B cell (primary cell): ENCODE data around the gene TEX28. TPM values are rescaled to one million over a fixed set of nuclear protein-coding genes. Genes with fewer than 3 reads are reported as not detected.

Experiments used
- ATAC-seq: fragments of 200-7000 bp; cut with Tn5 transposase; one replicate; pipeline ENCODE4 v1.10.0; 2021; ENCODE audit warnings: low read depth, mild to moderate bottlenecking, moderate number of reproducible peaks, moderate library complexity
- CTCF ChIA-PET: fragments of 350-600 bp; sonication (Branson Sonifier 250); formaldehyde crosslinking; loops from one replicate; lab custom pipeline; 2021; ENCODE audit warnings: antibody characterized with exemption, inconsistent platforms; lab: Charles Lee
- POLR2A ChIA-PET: fragments of 350-600 bp; sonication (Branson Sonifier 250); formaldehyde crosslinking; loops from one replicate; lab custom pipeline; 2021; ENCODE audit warnings: antibody characterized with exemption; lab: Charles Lee
- DNase-seq: peaks from one replicate; pipeline ENCODE4 v3.0.0; 2013
- H2AFZ ChIP-seq: 2 replicates; pipeline ENCODE4 v1.6.1; 2012; ENCODE audit warnings: mild to moderate bottlenecking, low read depth, low read length; ENCODE audit not compliant: insufficient read depth, poor library complexity, severe bottlenecking
- H3K27ac ChIP-seq, 2 donors: 1 replicate in 1 of 2; 2 replicates in 1 of 2; pipeline ENCODE4 v1.5.1; 2012 to 2013; ENCODE audit warnings: low read length in 2 of 2, mild to moderate bottlenecking in 2 of 2, moderate library complexity in 1 of 2
- H3K27me3 ChIP-seq, 4 experiments: fragments of 200-600 bp in 1 of 4; sonication (generic) in 1 of 4; replicated peaks in 1 of 4; 1 replicate in 2 of 4; 2 replicates in 2 of 4; pipeline versions ENCODE4 v1.6.1 to v1.7.0; 2013 to 2016; ENCODE audit warnings: low read length in 3 of 4, mild to moderate bottlenecking in 2 of 4, mixed read lengths in 1 of 4, moderate library complexity in 1 of 4; ENCODE audit not compliant: insufficient read depth in 4 of 4, control insufficient read depth in 3 of 4; ENCODE audit errors: control extremely low read depth in 1 of 4
- H3K36me3 ChIP-seq, 2 experiments: replicated peaks in 1 of 2; 1 replicate in 1 of 2; 2 replicates in 1 of 2; pipeline versions ENCODE4 v1.6.1 to v1.7.1; 2013; ENCODE audit warnings: low read length in 1 of 2; ENCODE audit not compliant: insufficient read depth in 2 of 2, control insufficient read depth in 1 of 2; ENCODE audit errors: control extremely low read depth in 1 of 2, extremely low read depth in 1 of 2
- H3K4me1 ChIP-seq, 2 donors: fragments of 200-600 bp in 1 of 2; sonication (generic) in 1 of 2; 1 replicate in 1 of 2; 2 replicates in 1 of 2; pipeline versions ENCODE4 v1.5.1 to v1.6.1; 2013 to 2017; ENCODE audit warnings: low read length in 2 of 2; ENCODE audit not compliant: control insufficient read depth in 2 of 2, insufficient read depth in 2 of 2
- H3K4me2 ChIP-seq: replicated peaks from 2 replicates; pipeline ENCODE3; 2012; ENCODE audit warnings: mild to moderate bottlenecking, low read depth, low read length; ENCODE audit not compliant: poor library complexity, severe bottlenecking
- H3K4me3 ChIP-seq, 5 experiments: fragments of 200-600 bp in 1 of 5; sonication (generic) in 1 of 5; 1 replicate in 3 of 5; 2 replicates in 2 of 5; pipeline versions ENCODE4 v1.5.1 to v1.7.0; 2011 to 2016; ENCODE audit warnings: low read length in 4 of 5, mild to moderate bottlenecking in 4 of 5, low read depth in 2 of 5, control low read depth in 1 of 5, moderate library complexity in 1 of 5; ENCODE audit not compliant: insufficient read depth in 1 of 5; ENCODE audit errors: control extremely low read depth in 1 of 5, extremely low read depth in 1 of 5
- H3K79me2 ChIP-seq: fragments of 200-600 bp; sonication (generic); one replicate; pipeline ENCODE4 v1.6.0; 2016; ENCODE audit warnings: low read length; ENCODE audit not compliant: control insufficient read depth, insufficient read depth
- H3K9ac ChIP-seq: fragments of 200-600 bp; sonication (generic); 2 replicates; pipeline ENCODE4 v1.6.1; 2017; ENCODE audit warnings: mild to moderate bottlenecking, low read length, moderate library complexity
- H3K9me3 ChIP-seq, 3 donors: one replicate each; pipeline versions ENCODE4 v1.6.1 to v1.7.1; 2013; ENCODE audit warnings: low read length in 2 of 3; ENCODE audit not compliant: control insufficient read depth in 2 of 3, insufficient read depth in 1 of 3; ENCODE audit errors: control extremely low read depth in 1 of 3
- H4K20me1 ChIP-seq: 2 replicates; pipeline ENCODE4 v1.6.0; 2012; ENCODE audit warnings: mild to moderate bottlenecking, low read length; ENCODE audit not compliant: insufficient read depth, control insufficient read depth, poor library complexity, severe bottlenecking
- H3K27ac Mint-ChIP-seq: one replicate; pipeline ENCODE4 v1.8.0; 2021; ENCODE audit warnings: mixed read lengths
- H3K27me3 Mint-ChIP-seq: one replicate; pipeline ENCODE4 v1.8.0; 2021; ENCODE audit warnings: mixed read lengths
- H3K4me1 Mint-ChIP-seq: one replicate; pipeline ENCODE4 v1.8.0; 2021; ENCODE audit warnings: mixed read lengths
- H3K4me3 Mint-ChIP-seq: one replicate; pipeline ENCODE4 v1.8.0; 2021; ENCODE audit warnings: mixed read lengths
- H3K9me3 Mint-ChIP-seq: one replicate; pipeline ENCODE4 v1.8.0; 2022; ENCODE audit warnings: mixed read lengths; ENCODE audit not compliant: insufficient read depth
- CTCF ChIP-seq: fragments of 200-600 bp; IDR thresholded peaks from one replicate; pipeline ENCODE4 v1.8.0; 2022; ENCODE audit warnings: antibody characterized with exemption, mild to moderate bottlenecking
- EZH2 ChIP-seq: IDR thresholded peaks from 2 replicates; pipeline ENCODE4 v1.6.1; 2012; ENCODE audit warnings: borderline replicate concordance, low read depth, mild to moderate bottlenecking, moderate library complexity, low read length; ENCODE audit not compliant: insufficient read depth, poor library complexity, severe bottlenecking
- WGBS: methylation state at CpG from one replicate; pipeline ENCODE4 v1.1.5; 2013; ENCODE audit warnings: missing lambda C conversion rate; ENCODE audit not compliant: insufficient coverage; 5-methylcytosine and 5-hydroxymethylcytosine counted together
- intact Hi-C: fragments of 100-400 bp; cut with micrococcal nuclease; formaldehyde crosslinking; loops from one replicate; pipeline ENCODE4 v1.10.0; 2022
- polyA plus RNA-seq: library from polyadenylated mRNA; depleted of rRNA; stranded (reverse); fragments of >200 nt; gene quantifications from 2 replicates; pipeline ENCODE4 v1.2.3, GENCODE V29; 2012
- total RNA-seq, 2 donors: library from RNA; stranded (reverse); fragments of 120-200 nt in 1 of 2; gene quantifications; 1 replicate in 1 of 2; 2 replicates in 1 of 2; pipeline versions ENCODE4 v1.2.3 to v1.2.4, GENCODE V29; 2013 to 2022

TEX28 gene
- total and polyA plus RNA-seq, 2 donors (not counting 1 experiment from before 2014, with no cell fraction given) = not detected

- Histone ChIP-seq H3K4me1 (peaks cover 23 to 30% of the 10 kb centered on the region in 2 donors), H3K27ac (no peak overlapping the region), H4K20me1 (no peaks in the 10 kb centered on the region), H3K9ac (no peak overlapping the region), H3K9me3 (no peaks in the 10 kb centered on the region), H3K79me2 (no peaks in the 10 kb centered on the region), H2AFZ (no peak overlapping the region), H3K4me3 (no peak overlapping the region), H3K27me3 (no peaks in the 10 kb centered on the region), H3K4me2 (no peak overlapping the region), H3K36me3 (no peaks in the 10 kb centered on the region)
- CTCF ChIA-PET = interaction anchor here (0.8 to 1.3 kb wide), 2 partner anchors 9 to 30 kb away, joined by 3 to 4 read pairs; no protein-coding TSS in a partner anchor
- Mint-ChIP-seq H3K4me1 (peaks cover 31% of the 10 kb centered on the region), H3K9me3 (no peaks in the 10 kb centered on the region), H3K27me3 (no peaks in the 10 kb centered on the region), H3K27ac (no peak overlapping the region), H3K4me3 (no peak overlapping the region)
- POLR2A ChIA-PET = no interaction called here
- WGBS = 100% methylated on average over 3 of the region's 8 CpGs
- intact Hi-C loops = no loop called here
- ATAC-seq = no peak
- TF ChIP-seq CTCF (no peak), EZH2 (no peak)
- no peak for DNase-seq
These were observed 5.9 kb upstream of the TEX28 start for GRCh38 chrX:154300816-154301215.

GRCh38 chrX:154298312-154298711 lies 3.4 kb upstream of the TEX28 start:
- no peak for TF ChIP-seq CTCF
- no peak for TF ChIP-seq EZH2
- intact Hi-C loops = no loop called here
- ATAC-seq (peak; percentile 87), DNase-seq (peak; percentile 73)
- H3K4me3 Mint-ChIP-seq = peak overlapping the region; percentile 19
- peak overlapping the region; percentile 47 to 67 for H3K27ac ChIP-seq
- H3K27me3 ChIP-seq = no peaks in the 10 kb centered on the region
- H2AFZ ChIP-seq = no peak overlapping the region
- peak overlapping the region; percentile 44 for H3K4me2 ChIP-seq
- H3K4me1 Mint-ChIP-seq = peaks cover 19% of the 10 kb centered on the region
- no peaks in the 10 kb centered on the region for H3K79me2 ChIP-seq
- H3K27ac Mint-ChIP-seq = peak overlapping the region; percentile 82
- H3K4me3 ChIP-seq = no peak overlapping the region
- H3K27me3 Mint-ChIP-seq = no peaks in the 10 kb centered on the region
- no peaks in the 10 kb centered on the region for H3K9me3 ChIP-seq
- CTCF ChIA-PET = interaction anchor here (0.9 to 2.4 kb wide), 5 partner anchors 9 to 160 kb away, joined by 3 to 16 read pairs (median 3); no protein-coding TSS in a partner anchor
- no peaks in the 10 kb centered on the region for H3K9me3 Mint-ChIP-seq
- peaks cover 9 to 15% of the 10 kb centered on the region in 2 donors for H3K4me1 ChIP-seq
- no peaks in the 10 kb centered on the region for H3K36me3 ChIP-seq
- H4K20me1 ChIP-seq = no peaks in the 10 kb centered on the region
- POLR2A ChIA-PET = interaction anchor here (0.6 to 1.1 kb wide), 2 partner anchors 10 to 572 kb away, joined by 3 read pairs; no protein-coding TSS in a partner anchor
- no peak overlapping the region for H3K9ac ChIP-seq
- WGBS = 0% methylated on average over 3 of the region's 7 CpGs
